ENCODE results near the gene FOXP1. TPM values are rescaled to one million over a fixed set of nuclear protein-coding genes. Genes with fewer than 3 reads are reported as not detected.
A peak's percentile ranks its signal among the peaks of the same experiment; 100 is the strongest.

Gene FOXP1
- total and polyA plus RNA-seq, 9 of the 15 experiments (the other 6 are each of a cell fraction or from before 2014, with no cell fraction given), result 7.7 to 34.5 (median 13.7) TPM

- TF ChIP-seq HDGF (IDR thresholded peaks at IDR 0.05), result no peak
- TF ChIP-seq TAF7 (tag; IDR thresholded peaks at IDR 0.05), result no peak
- no peak for TF ChIP-seq GATAD2B (IDR thresholded peaks at IDR 0.05; ENCODE audit: borderline replicate concordance)
- TF ChIP-seq MIER1 (IDR thresholded peaks at IDR 0.05; ENCODE audit: low read depth), result no peak
These were observed 86.1 kb downstream of the FOXP1 start (continued) for GRCh38 chr3:71497367-71497897.

GRCh38 chr3:71495708-71496472, 87.6 kb downstream of the FOXP1 start:
- no peak overlapping the region; the same call in 1 of the 2 replicates for H3K4me2 ChIP-seq (ENCODE audit: insufficient read depth, low read length)
- H3K9me1 ChIP-seq (ENCODE audit: control insufficient read depth, insufficient read depth, low read length), result no peaks in the 10 kb centered on the region
- no TSS peak for BruUV-seq (replicated peaks)
- intact Hi-C loops (cut with micrococcal nuclease), result no loop called here
- DNase-seq (ENCODE audit: extremely low read depth in 1 of 4, low spot score in 3 of 4), result peak in 3 of 4 experiments; percentile 20 to 47 (median 28)
- peak overlapping the region; percentile 30 to 58; a peak in 2 of 4 replicates for H3K9ac ChIP-seq (ENCODE audit: insufficient read depth in 1 of 2, low read depth in 2 of 2, low read length in 2 of 2)
- CTCF ChIA-PET (ENCODE audit: low intra/inter-chr PET ratio), result no interaction called here
- ATAC-seq, result peak; percentile 85
- POLR2A ChIA-PET, result interaction anchor here (0.8 kb wide), 1 partner anchor 288 kb away, joined by 3 read pairs; no protein-coding TSS in a partner anchor
- 0 out of 2 replicates have a peak overlapping the region, but pooled peaks have one; percentile 48 for H2AFZ ChIP-seq (ENCODE audit: low read depth, low read length)
- no peaks in the 10 kb centered on the region for H3K27me3 ChIP-seq (ENCODE audit: control insufficient read depth in 2 of 2, insufficient read depth in 2 of 2, low read length in 2 of 2)
- in situ Hi-C loops (cut with MboI), result no loop called here
- H3K4me1 ChIP-seq (replicated peaks in 1 of 2; ENCODE audit: control insufficient read depth in 2 of 2, insufficient read depth in 2 of 2, low read length in 2 of 2), result peaks cover 0 to 12% of the 10 kb centered on the region in 2 experiments; a peak in 4 of 5 replicates
- no peaks in the 10 kb centered on the region for H4K20me1 ChIP-seq (replicated peaks; ENCODE audit: control insufficient read depth, insufficient read depth, low read length)
- 0 out of 2 replicates have a peak, but pooled peaks cover 3% of the 10 kb centered on the region for H3K9me3 ChIP-seq (replicated peaks; ENCODE audit: control insufficient read depth, insufficient read depth, low read depth, low read length)
- peaks cover 5% of the 10 kb centered on the region; the same call in 1 of the 3 replicates for H3K36me3 ChIP-seq (ENCODE audit: control insufficient read depth, insufficient read depth, low read length)
- FAIRE-seq, result peak; percentile 58
- H3K27ac ChIP-seq (ENCODE audit: extremely low read depth, low read depth, low read length), result peak overlapping the region; percentile 60; the same call in 2 of the 3 replicates
- 25% methylated on average over 4 of the region's 5 CpGs for WGBS (ENCODE audit: insufficient coverage, low coverage, missing lambda C conversion rate)
- H3K79me2 ChIP-seq (ENCODE audit: control insufficient read depth, insufficient read depth, low read length), result no peaks in the 10 kb centered on the region
- H3K4me3 ChIP-seq, result no peak overlapping the region
- TF ChIP-seq SMARCA4 (IDR thresholded peaks at IDR 0.05) (peak; percentile 35; the same call in 1 of the 2 replicates), JUN (IDR thresholded peaks at IDR 0.05; ENCODE audit: borderline replicate concordance, low read depth, low read length) (peak; percentile 83), JUN (CRISPR knock-in tag; IDR thresholded peaks at IDR 0.05; ENCODE audit: borderline replicate concordance) (no peak), CEBPG (CRISPR knock-in tag; IDR thresholded peaks at IDR 0.05) (no peak), CEBPG (tag; conservative IDR thresholded peaks at IDR 0.05 in 1 of 2, IDR thresholded peaks at IDR 0.05 in 1 of 2) (peak; percentile 75 to 89), E2F8 (IDR thresholded peaks at IDR 0.05; ENCODE audit: low read depth, partially characterized antibody) (no peak), KAT8 (IDR thresholded peaks at IDR 0.05; ENCODE audit: low read depth) (no peak), ZC3H8 (IDR thresholded peaks at IDR 0.05) (no peak), ZFP36 (IDR thresholded peaks at IDR 0.05; ENCODE audit: low read depth, low read length, partially characterized antibody) (peak; percentile 67), ZNF175 (CRISPR knock-in tag; IDR thresholded peaks at IDR 0.05; ENCODE audit: low read depth) (0 out of 2 replicates have a peak, but pooled peaks have one; percentile 33), ARID1B (IDR thresholded peaks at IDR 0.05) (0 out of 2 replicates have a peak, but pooled peaks have one; percentile 34), SRSF9 (IDR thresholded peaks at IDR 0.05; ENCODE audit: borderline replicate concordance, low read depth, low read length) (no peak), CEBPB (tag; IDR thresholded peaks at IDR 0.05) (peak; percentile 87)
